HEK293 (cell line): ENCODE results near the gene SLC44A1.

Source experiments
- CTCF ChIA-PET: fragments of 350-600 bp; formaldehyde crosslinking; extraction: SDS; loops from one replicate; lab custom pipeline; 2021; ENCODE audit warnings: antibody characterized with exemption; lab: Yijun Ruan, JAX
- POLR2A ChIA-PET: fragments of 300-600 bp; formaldehyde crosslinking; extraction: SDS; loops from one replicate; lab custom pipeline; 2020; ENCODE audit warnings: antibody characterized with exemption, inconsistent platforms; lab: Yijun Ruan, JAX
- H3K27ac ChIP-seq: fragments of 200-500 bp; sonication (Bioruptor generic); 2 replicates; pipeline ENCODE4 v1.5.1; 2014; ENCODE audit warnings: low read depth, low read length, control low read depth, inconsistent platforms; ENCODE audit errors: extremely low read depth
- H3K36me3 ChIP-seq, 2 experiments: fragments of 200-500 bp in 1 of 2; sonication (Bioruptor generic) in 1 of 2; 1 replicate in 1 of 2; 2 replicates in 1 of 2; pipeline ENCODE4 v1.5.1; 2014 to 2017; ENCODE audit warnings: inconsistent platforms in 2 of 2, low read length in 2 of 2; ENCODE audit not compliant: control insufficient read depth in 2 of 2, insufficient read depth in 1 of 2
- H3K4me1 ChIP-seq: fragments of 200-500 bp; sonication (Bioruptor generic); 2 replicates; pipeline ENCODE4 v1.5.1; 2014; ENCODE audit warnings: mild to moderate bottlenecking, low read length, inconsistent platforms; ENCODE audit not compliant: control insufficient read depth, insufficient read depth
- H3K4me3 ChIP-seq: 2 replicates; pipeline ENCODE4 v1.5.1; 2011; ENCODE audit warnings: low read depth, mild to moderate bottlenecking, control low read depth, low read length, moderate library complexity
- H3K9me3 ChIP-seq: fragments of 200-500 bp; sonication (Bioruptor generic); 2 replicates; pipeline ENCODE4 v1.5.1; 2014; ENCODE audit warnings: low read depth, low read length, inconsistent platforms; ENCODE audit not compliant: control insufficient read depth, insufficient read depth
- GFI1B ChIP-seq: fragments of 450-650 bp; formaldehyde crosslinking; IDR thresholded peaks from 2 replicates; pipeline ENCODE4 v1.5.1; 2016; ENCODE audit warnings: missing biosample characterization, missing genetic modification characterization
- IKZF3 ChIP-seq: fragments of 450-650 bp; IDR thresholded peaks from 2 replicates; pipeline ENCODE4 v1.5.0; 2018; ENCODE audit warnings: missing biosample characterization, mild to moderate bottlenecking, missing genetic modification characterization, moderate library complexity
- KLF1 ChIP-seq: fragments of 450-650 bp; formaldehyde crosslinking; IDR thresholded peaks from 2 replicates; pipeline ENCODE4 v1.5.1; 2016; ENCODE audit warnings: missing biosample characterization, missing genetic modification characterization
- KLF9 ChIP-seq: fragments of 450-650 bp; formaldehyde crosslinking; IDR thresholded peaks from 2 replicates; pipeline ENCODE4 v1.5.1; 2016; ENCODE audit warnings: missing biosample characterization, missing genetic modification characterization, low read depth
- PRDM10 ChIP-seq: fragments of 450-650 bp; formaldehyde crosslinking; IDR thresholded peaks from 2 replicates; pipeline ENCODE4 v1.5.1; 2016; ENCODE audit warnings: missing biosample characterization, missing genetic modification characterization
- PRDM6 ChIP-seq: fragments of 450-650 bp; formaldehyde crosslinking; IDR thresholded peaks from 2 replicates; pipeline ENCODE4 v1.5.1; 2017; ENCODE audit warnings: missing biosample characterization, missing genetic modification characterization
- SETDB1 ChIP-seq: IDR thresholded peaks from one replicate; pipeline ENCODE4 v1.6.1; 2017; ENCODE audit warnings: mild to moderate bottlenecking, low read length, moderate library complexity, mixed read lengths; ENCODE audit not compliant: insufficient read length
- TRIM28 ChIP-seq: IDR thresholded peaks from 2 replicates; pipeline ENCODE4 v1.6.1; 2011; ENCODE audit warnings: low read length, control low read depth, borderline replicate concordance
- ZFP69B ChIP-seq: fragments of 450-650 bp; formaldehyde crosslinking; IDR thresholded peaks from 2 replicates; pipeline ENCODE4 v1.5.1; 2016; ENCODE audit warnings: missing biosample characterization, missing genetic modification characterization
- ZNF174 ChIP-seq: fragments of 450-650 bp; formaldehyde crosslinking; IDR thresholded peaks from 2 replicates; pipeline ENCODE4 v1.5.0; 2017; ENCODE audit warnings: missing biosample characterization, mild to moderate bottlenecking, missing genetic modification characterization
- ZNF19 ChIP-seq: fragments of 450-650 bp; formaldehyde crosslinking; IDR thresholded peaks from 2 replicates; pipeline ENCODE4; 2016; ENCODE audit warnings: missing biosample characterization, missing genetic modification characterization, low read depth
- ZNF223 ChIP-seq: fragments of 450-650 bp; formaldehyde crosslinking; IDR thresholded peaks from 2 replicates; pipeline ENCODE4 v1.5.1; 2016; ENCODE audit warnings: missing biosample characterization, missing genetic modification characterization
- ZNF394 ChIP-seq: fragments of 450-650 bp; formaldehyde crosslinking; IDR thresholded peaks from 2 replicates; pipeline ENCODE4 v1.5.1; 2016; ENCODE audit warnings: missing biosample characterization, missing genetic modification characterization, mild to moderate bottlenecking, moderate library complexity, borderline replicate concordance
- ZNF404 ChIP-seq: fragments of 450-650 bp; formaldehyde crosslinking; IDR thresholded peaks from 2 replicates; pipeline ENCODE4 v1.5.1; 2017; ENCODE audit warnings: missing biosample characterization, missing genetic modification characterization
- ZNF558 ChIP-seq: fragments of 450-650 bp; formaldehyde crosslinking; IDR thresholded peaks from 2 replicates; pipeline ENCODE4 v1.5.1; 2016; ENCODE audit warnings: missing biosample characterization, missing genetic modification characterization
- ZNF560 ChIP-seq: fragments of 450-650 bp; formaldehyde crosslinking; IDR thresholded peaks from 2 replicates; pipeline ENCODE4 v1.5.1; 2017; ENCODE audit warnings: missing biosample characterization, missing genetic modification characterization, borderline replicate concordance
- ZNF596 ChIP-seq: fragments of 450-650 bp; IDR thresholded peaks from 2 replicates; pipeline ENCODE4 v1.5.0; 2018; ENCODE audit warnings: missing biosample characterization, mild to moderate bottlenecking, missing genetic modification characterization, moderate library complexity
- ZNF626 ChIP-seq: fragments of 450-650 bp; sonication (Bioruptor Pico); formaldehyde crosslinking; IDR thresholded peaks from 2 replicates; pipeline ENCODE4 v1.5.1; 2018; ENCODE audit warnings: missing biosample characterization, missing genetic modification characterization, inconsistent platforms
- ZNF670 ChIP-seq: fragments of 450-650 bp; formaldehyde crosslinking; IDR thresholded peaks from 2 replicates; pipeline ENCODE4 v1.5.1; 2016; ENCODE audit warnings: missing biosample characterization, missing genetic modification characterization, low read depth
- ZNF76 ChIP-seq: fragments of 450-650 bp; formaldehyde crosslinking; IDR thresholded peaks from 2 replicates; pipeline ENCODE4; 2016; ENCODE audit warnings: low read depth, missing biosample characterization, missing genetic modification characterization, borderline replicate concordance
- ZNF777 ChIP-seq: fragments of 450-650 bp; formaldehyde crosslinking; IDR thresholded peaks from 2 replicates; pipeline ENCODE4 v1.5.1; 2017; ENCODE audit warnings: missing biosample characterization, missing genetic modification characterization, borderline replicate concordance
- ZNF830 ChIP-seq: fragments of 450-650 bp; IDR thresholded peaks from 2 replicates; pipeline ENCODE4 v1.5.0; 2018; ENCODE audit warnings: missing biosample characterization, missing genetic modification characterization, low read depth, mild to moderate bottlenecking, moderate library complexity
- ZXDB ChIP-seq: fragments of 450-650 bp; formaldehyde crosslinking; IDR thresholded peaks from 2 replicates; pipeline ENCODE4 v1.5.1; 2016; ENCODE audit warnings: missing biosample characterization, missing genetic modification characterization
- TF ChIP-seq, protein P1 (sequence below): fragments of 450-650 bp; formaldehyde crosslinking; conservative IDR thresholded peaks from 2 replicates; pipeline ENCODE4 v1.5.1; 2016; ENCODE audit warnings: low read depth, missing biosample characterization, missing genetic modification characterization

The SLC44A1 gene

GRCh38 chr9:105223544-105224140 lies 20.8 kb upstream of the SLC44A1 start:
- no peaks in the 10 kb centered on the region for H3K36me3 ChIP-seq
- H3K4me1 ChIP-seq = no peaks in the 10 kb centered on the region
- H3K27ac ChIP-seq = no peak overlapping the region
- no peak overlapping the region for H3K4me3 ChIP-seq
- H3K9me3 ChIP-seq = no peaks in the 10 kb centered on the region
- TF ChIP-seq ZNF626 = 0 out of 2 replicates have a peak, but pooled peaks have one; percentile 45
- TF ChIP-seq ZNF19 (tag by site-specific recombination) = no peak
- no peak for TF ChIP-seq ZNF558 (tag by site-specific recombination)
- TF ChIP-seq TRIM28 = peak; percentile 67; the same call in 1 of the 2 replicates
- TF ChIP-seq ZNF670 (tag by site-specific recombination) = no peak
- peak; percentile 85 for TF ChIP-seq SETDB1
- TF ChIP-seq ZNF394 (tag by site-specific recombination) = no peak
- no peak for TF ChIP-seq GFI1B (tag by site-specific recombination)
- ChIA-PET POLR2A (no interaction called here), CTCF (no interaction called here)

DNA sequence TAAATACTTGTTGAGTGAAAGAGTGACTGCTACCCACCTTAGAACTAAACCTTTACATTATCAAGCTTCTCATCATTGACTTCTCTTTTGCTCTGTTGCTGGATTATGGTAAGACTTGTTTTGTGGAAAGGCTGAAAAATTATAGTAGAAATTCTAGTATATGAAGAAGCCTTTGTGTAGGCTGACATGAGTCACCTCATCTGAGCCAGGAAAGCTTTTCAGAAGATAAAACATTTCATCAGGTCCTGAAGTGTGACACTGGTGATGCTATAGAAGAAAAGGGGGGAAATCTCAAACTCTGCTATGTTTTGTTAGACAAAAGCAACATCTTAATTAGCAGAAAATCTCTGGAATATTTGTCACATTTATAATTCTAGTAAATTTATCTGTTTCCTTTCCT lies 18.4 kb upstream of the SLC44A1 start:
- TF ChIP-seq ZNF76 (tag by site-specific recombination) = no peak
- TF ChIP-seq ZNF19 (tag by site-specific recombination) = no peak
- TF ChIP-seq ZXDB (tag by site-specific recombination) = no peak
- no peak for TF ChIP-seq ZNF830 (tag by site-specific recombination)
- TF ChIP-seq ZNF223 = no peak
- TF ChIP-seq ZNF404 (tag by site-specific recombination) = no peak
- TF ChIP-seq, protein P1, sequence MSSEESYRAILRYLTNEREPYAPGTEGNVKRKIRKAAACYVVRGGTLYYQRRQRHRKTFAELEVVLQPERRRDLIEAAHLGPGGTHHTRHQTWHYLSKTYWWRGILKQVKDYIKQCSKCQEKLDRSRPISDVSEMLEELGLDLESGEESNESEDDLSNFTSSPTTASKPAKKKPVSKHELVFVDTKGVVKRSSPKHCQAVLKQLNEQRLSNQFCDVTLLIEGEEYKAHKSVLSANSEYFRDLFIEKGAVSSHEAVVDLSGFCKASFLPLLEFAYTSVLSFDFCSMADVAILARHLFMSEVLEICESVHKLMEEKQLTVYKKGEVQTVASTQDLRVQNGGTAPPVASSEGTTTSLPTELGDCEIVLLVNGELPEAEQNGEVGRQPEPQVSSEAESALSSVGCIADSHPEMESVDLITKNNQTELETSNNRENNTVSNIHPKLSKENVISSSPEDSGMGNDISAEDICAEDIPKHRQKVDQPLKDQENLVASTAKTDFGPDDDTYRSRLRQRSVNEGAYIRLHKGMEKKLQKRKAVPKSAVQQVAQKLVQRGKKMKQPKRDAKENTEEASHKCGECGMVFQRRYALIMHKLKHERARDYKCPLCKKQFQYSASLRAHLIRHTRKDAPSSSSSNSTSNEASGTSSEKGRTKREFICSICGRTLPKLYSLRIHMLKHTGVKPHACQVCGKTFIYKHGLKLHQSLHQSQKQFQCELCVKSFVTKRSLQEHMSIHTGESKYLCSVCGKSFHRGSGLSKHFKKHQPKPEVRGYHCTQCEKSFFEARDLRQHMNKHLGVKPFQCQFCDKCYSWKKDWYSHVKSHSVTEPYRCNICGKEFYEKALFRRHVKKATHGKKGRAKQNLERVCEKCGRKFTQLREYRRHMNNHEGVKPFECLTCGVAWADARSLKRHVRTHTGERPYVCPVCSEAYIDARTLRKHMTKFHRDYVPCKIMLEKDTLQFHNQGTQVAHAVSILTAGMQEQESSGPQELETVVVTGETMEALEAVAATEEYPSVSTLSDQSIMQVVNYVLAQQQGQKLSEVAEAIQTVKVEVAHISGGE = no peak
- no peak for TF ChIP-seq SETDB1
- TF ChIP-seq ZFP69B (tag by site-specific recombination) = no peak
- TF ChIP-seq IKZF3 = no peak
- TF ChIP-seq ZNF560 (tag by site-specific recombination) = no peak
- no peak for TF ChIP-seq KLF9
- no peak for TF ChIP-seq ZNF174 (tag by site-specific recombination)
- no peaks in the 10 kb centered on the region for H3K4me1 ChIP-seq
- no peak overlapping the region for H3K27ac ChIP-seq
- CTCF ChIA-PET = no interaction called here
- POLR2A ChIA-PET = no interaction called here
- H3K36me3 ChIP-seq = no peaks in the 10 kb centered on the region
- no peak overlapping the region for H3K4me3 ChIP-seq
- no peaks in the 10 kb centered on the region for H3K9me3 ChIP-seq

DNA sequence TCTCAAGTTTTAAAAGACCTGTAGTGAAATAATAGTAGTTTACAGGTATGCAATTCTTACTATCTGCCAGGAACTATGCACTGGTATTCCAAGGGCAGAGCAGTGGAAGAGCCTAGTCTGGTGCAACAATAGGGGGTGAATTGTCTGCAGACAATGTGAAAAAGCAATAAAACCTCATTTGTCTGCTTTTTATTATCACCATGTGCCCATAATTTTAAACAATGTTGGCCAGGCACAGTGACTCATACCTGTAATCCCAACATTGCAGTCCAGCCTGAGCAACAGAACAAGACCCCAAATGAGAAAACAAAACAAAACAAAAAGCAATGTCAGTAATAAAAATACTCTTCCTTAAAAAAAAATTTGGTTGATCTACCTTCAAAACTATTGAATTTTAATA lies 12.2 kb upstream of the SLC44A1 start:
- CTCF ChIA-PET = no interaction called here
- H3K9me3 ChIP-seq = no peaks in the 10 kb centered on the region
- no peak for TF ChIP-seq KLF1 (tag by site-specific recombination)
- no peak for TF ChIP-seq ZNF777 (tag by site-specific recombination)
- no peak for TF ChIP-seq ZNF596 (tag by site-specific recombination)
- TF ChIP-seq PRDM10 (tag by site-specific recombination) = peak; percentile 60
- peak; percentile 52 for TF ChIP-seq PRDM6 (tag by site-specific recombination)

More for the DNA sequence above, 12.2 kb upstream of the SLC44A1 start:
- peaks cover 7% of the 10 kb centered on the region for H3K4me1 ChIP-seq
- no peak overlapping the region for H3K27ac ChIP-seq
- POLR2A ChIA-PET = no interaction called here
- H3K36me3 ChIP-seq = no peaks in the 10 kb centered on the region
- H3K4me3 ChIP-seq = no peak overlapping the region
